Inflammatory macrophage (primary cell): ENCODE data around the gene STK10.
"Not testable (repeated sequence)": the region's sequence is repeated elsewhere in the genome, so short reads cannot be mapped to it uniquely, and the experiment has no call there.

ENCODE experiments used
- DNase-seq, 2 donors: peaks; one replicate each; pipeline ENCODE4 v3.0.0-alpha.2; 2020 to 2022

The STK10 gene

DNA sequence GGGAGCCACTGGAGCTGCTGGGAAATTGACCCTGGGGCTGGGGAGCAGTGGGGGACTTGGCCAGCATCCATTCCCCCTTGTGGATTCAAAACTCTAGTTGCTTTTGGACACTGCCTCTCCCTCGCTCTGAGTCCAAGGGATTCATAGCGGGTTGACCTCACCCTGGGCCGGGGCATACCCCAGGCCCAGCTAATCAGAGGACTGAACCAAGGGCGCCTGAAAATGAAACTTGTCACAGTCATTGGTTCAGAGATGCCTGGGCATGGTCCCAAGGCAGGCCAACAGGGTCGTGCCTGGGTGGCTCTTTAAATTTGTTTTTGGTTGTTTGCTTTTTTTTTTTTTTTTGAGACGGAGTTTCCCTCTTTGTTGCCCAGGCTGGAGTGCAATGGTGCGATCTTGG is 22.6 kb downstream of the STK10 start:
- no peak for DNase-seq

DNA sequence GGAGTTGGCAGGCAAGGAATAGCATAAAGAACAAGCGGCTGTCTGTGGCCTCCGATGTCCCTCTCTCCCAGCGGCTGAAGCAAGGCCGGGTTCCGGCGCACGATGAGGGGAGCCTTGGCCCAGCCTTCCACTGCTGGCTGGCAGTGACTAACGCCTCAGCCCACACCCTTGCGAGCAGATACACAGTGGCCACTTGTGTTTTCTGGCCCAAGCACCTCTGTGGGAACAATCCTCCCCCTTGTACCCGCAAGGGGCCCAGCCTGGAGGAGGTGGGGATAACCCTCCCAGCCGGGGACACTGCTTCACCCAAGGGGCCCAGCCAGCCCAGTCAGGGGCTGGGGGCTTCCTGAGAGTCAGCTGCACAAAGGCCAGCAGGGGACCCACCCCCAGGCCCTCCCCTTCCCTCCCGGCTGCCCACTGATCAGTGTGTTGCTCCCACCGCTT is 23.2 kb downstream of the STK10 start:
- no peak for DNase-seq

DNA sequence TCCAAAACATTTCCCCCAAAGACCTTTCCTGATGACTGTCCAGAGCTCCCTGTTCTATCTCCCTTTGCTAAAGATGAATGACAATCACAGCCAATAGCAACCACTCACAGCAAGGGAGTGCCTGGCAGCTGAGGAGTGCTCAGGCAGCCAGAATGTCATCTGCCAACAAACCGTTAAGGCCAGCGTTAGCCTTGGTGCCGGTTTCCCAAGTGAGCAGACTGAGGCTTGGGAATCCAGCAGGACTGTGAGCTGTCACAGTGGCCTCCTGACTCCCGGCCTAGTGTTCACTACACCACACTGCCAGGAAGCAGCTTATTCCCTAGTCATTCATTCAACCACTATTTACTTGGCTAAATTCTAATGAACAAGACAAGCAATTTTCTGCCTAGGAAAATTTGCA is 24.7 kb downstream of the STK10 start:
- DNase-seq: no peak

DNA sequence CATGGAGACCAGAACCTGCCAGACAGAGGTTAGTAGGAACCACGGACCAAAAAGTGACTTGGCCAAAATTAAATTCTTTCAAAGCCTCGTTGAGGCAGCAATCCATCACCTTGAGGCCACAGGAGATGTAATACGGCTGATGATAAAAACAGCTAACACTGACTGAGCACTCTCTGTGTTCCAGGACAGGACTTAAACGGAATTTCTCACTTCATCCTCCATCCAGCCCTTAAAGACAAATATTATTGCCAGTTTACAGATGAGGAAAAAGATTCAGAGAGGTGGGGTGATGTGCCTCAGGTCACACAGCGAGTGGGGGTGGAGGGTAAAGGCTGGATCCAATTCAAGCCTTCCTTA is 25.1 kb downstream of the STK10 start:
- no peak for DNase-seq

DNA sequence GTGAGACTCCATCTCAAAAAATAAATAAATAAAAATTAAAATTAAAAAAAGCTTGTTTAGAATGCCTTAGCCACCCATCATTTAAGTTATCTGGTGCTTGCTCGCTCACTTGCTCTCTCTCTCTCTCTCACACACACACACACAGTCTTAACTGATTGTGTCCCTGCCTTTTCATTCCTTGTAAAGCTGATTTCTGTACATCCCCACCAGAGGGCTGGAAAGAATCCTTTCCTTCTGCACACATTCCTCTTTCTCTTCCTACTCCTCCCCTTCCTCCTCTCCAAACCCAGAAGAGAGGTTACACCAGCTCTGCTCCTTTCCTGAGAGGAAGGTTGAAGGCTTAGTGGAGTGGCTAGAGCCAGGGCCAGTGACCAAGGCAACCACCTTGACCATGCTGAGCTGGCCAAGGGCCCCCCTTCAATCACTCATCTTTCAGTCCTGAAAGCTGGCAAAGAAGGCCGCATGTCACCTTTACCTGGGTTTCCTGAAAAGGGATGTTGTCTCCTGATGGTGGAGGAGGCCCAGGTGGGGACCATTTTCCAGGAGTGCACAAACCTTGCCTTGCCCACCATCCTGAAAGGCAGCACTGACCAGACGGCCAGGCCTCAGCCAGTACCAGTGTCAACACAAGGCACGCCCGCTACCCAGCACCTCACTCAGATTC is 25.6 kb downstream of the STK10 start:
- no peak for DNase-seq

DNA sequence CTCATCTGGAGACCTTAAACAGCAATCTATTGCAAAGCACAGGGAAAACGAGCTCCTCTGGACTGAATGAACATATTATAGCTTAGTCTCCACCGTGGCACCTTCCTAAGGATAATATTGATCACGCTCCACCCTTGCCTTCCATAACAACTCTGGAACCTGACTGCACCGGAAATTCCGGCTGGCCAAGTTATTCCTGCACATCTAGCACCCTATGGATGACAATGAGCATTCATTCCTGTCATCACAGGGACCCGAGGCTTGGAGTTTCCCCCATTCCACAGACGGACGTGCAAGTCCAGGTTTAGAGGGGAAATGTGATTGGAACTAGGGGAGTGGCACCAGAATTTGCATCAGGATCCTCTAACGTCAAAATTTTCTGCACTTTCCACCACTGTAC is 27.5 kb downstream of the STK10 start:
- DNase-seq: no peak

DNA sequence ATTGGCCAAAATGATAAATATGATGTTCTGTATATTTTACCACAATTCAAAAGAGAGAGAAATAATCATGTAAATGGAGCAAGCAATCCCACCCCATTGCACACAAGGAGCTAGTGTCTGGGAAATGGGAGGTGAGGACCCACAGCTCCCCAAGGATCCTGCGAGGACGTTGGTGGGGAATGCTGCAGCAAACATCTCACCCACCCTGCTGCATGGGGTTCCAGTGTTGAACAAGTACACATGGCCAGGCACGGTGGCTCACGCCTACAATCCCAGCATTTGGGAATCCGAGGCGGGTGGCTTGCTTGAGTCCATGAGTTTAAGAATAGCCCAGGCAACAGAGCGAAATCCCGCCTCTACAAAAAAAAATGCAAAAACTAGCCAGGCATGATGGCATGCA is 29.0 kb downstream of the STK10 start:
- DNase-seq: no peak

DNA sequence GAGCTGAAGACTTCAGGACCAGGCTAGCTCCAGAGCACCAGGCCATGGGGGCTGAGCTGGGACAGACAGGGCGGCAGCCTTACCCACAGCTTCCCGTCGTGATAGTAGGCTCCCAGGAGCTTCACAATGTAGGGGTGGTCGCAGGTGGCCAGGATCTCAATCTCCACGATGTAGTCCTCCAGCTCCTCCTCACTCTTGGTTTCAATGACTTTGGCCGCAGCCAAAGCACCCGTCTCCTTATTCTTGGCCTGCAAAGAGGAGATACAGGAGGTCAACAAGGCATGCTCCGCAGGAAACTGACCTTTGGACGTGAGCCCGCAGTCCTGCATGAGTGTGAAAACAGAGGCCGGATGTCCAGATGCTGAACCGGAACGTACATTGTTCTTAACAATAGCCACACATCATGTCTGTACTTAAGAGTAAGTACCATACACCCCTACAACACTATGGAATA is 31.5 kb downstream of the STK10 start:
- DNase-seq: no peak

DNA sequence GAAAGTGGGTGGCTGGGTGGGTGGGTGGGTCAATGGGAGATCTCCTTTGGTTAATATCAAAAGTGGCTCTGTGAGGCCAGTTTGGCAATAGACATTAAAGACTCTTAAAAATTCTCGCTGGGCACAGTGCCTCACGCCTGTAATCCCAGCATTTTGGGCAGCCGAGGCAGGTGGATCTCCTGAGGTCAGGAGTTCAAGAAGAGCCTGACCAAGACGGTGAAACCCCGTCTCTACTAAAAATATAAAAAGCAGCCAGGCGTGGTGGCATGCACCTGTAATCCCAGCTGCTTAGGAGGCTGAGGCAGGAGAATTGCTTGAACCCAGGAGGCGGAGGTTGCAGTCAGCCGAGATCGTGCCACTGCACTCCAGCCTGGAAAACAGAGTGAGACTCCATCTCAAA is 32.9 kb downstream of the STK10 start:
- DNase-seq: not testable (repeated sequence)

DNA sequence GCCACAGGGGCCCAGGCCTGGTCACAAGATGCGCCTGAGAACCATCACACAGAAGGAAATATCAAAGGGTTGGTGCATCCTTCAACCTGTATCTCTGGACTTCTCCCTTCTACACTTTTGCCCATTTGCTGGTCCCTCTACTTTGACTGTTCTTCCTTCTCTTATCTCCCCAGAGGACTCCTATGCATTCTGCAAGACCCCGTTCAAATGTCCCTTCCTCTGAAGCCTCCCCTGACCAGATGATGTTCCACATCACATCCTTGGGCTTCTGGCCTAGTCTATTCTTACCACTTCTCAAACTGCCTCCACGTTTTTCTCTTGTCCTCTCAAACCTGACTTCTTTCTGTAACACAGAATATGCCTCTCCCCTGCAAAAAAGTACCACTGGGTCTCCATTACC is 34.3 kb downstream of the STK10 start:
- no peak for DNase-seq

DNA sequence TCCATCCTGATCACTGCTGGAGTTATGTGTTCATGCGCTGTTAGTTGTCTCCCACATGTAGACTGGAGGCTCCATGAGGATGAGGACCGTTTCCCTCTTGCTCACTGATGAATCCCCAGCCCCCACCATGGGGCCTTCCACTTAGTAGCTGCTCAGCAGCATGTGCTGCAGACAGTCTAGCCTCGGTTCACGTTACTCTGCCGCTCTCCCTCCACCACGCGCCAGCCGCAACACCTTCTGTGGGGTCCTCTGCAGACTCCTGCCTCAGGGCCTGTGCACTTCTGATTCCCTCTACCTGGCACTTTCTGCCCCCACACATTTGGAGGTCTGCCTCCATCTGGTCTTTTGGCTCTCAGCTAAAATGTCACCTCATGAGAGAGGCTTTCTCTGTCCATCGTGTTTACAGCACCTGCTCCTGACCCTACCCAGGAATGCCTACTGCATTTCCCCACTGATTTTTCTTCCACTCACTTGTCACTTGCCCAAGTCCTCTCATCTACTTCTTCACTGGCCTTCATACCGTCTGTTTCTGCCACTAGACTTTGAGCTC is 36.3 kb downstream of the STK10 start:
- DNase-seq: peak in 1 of 2 donors; percentile 21

DNA sequence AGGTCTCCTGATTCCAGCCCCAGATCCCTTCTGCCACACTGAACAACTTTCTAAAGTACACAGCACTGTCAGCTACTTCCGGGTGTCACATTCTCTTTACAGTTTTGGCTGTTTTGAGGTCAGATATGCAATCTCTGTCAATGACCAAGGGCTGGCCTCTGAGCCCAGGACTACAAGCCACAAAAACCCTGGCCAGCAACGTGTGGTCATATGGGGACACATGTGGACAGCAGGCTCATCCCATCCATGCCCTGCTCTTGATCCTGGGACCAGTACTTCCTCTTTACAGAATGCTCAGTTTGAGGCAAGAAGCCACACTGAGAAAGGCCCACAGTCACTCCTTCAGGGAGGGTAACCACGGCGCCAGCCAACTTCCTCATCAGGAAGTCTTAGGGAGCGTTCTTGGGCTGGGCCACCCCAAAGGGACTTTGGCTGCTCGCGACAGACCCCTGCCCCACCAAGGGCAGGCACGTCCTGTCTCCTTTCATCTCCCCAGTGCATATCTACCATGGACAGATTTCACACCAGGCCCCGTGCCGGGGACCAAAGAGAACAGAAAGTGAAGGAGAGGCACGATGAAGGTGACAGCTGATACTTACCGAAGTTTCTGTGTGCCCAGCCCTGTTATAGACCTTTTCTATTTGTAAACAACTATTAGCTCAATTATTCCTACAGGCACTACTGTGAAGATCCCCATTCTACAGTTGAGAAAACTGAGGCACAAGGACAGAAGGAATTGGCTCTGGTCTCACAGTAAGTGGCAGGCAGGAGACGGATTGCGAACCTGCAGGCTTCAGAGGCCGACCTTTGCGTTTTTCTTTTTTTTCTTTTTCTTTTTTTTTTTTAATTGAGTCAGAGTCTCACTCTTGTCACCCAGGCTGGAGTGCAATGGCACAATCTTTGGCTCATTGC is 37.3 kb downstream of the STK10 start:
- DNase-seq: peak; percentile 98 to 99

DNA sequence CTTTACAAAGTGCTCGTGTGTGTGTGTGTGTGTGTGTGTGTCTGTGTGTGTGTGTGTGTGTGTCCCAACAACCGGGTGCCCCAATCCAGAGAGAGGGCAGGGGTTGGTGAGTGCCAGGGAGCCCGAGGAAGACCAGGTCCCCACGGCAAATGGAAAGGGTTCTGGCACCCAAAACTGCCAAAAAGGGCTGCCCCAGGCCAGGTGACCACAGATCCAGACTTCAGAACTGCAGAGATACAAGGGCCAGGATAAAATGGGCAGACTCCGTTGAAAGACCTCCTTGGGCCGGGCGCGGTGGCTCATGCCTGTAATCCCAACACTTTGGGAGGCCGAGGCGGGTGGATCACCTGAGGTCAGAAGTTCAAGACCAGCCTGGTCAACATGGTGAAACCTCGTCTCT is 38.5 kb downstream of the STK10 start:
- not testable (repeated sequence) for DNase-seq

DNA sequence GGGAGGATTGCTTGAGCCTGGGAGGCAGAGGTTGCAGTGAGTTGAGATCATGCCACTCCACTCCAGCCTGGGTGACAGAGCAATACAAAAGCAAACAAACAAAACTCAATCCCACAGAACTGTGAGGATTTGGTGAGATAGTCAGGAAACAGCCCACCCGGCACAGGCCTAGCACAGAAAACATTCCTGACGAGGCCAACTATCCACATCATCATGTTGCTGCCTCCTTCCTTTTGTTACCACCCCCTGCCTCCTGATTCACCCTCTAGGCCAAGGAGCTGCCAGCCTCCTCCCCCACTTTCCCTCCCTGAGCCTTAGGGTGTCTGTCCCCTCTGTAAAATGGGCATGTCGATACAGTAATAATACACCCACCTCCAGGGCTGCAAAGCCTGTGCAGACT is 39.0 kb downstream of the STK10 start:
- no peak for DNase-seq

DNA sequence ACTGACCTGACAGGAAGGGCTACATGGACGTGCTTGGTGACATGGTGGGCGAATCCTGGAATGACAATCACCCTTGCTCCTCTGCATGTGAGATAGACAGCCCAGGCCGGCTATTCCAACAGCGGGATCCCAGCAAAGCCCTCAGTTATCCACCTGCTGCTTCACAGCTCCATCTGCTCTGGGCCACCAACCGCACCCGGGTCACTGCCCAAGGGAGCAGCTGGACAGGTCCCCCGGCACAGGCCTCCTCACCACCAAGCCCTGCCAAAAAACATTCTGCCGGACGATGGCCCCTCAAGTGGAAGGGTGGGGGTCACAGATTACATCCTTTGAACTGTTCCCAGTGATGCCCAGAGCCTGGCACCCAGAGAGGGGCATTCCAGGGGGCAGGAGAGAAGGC is 39.6 kb downstream of the STK10 start:
- DNase-seq: no peak

DNA sequence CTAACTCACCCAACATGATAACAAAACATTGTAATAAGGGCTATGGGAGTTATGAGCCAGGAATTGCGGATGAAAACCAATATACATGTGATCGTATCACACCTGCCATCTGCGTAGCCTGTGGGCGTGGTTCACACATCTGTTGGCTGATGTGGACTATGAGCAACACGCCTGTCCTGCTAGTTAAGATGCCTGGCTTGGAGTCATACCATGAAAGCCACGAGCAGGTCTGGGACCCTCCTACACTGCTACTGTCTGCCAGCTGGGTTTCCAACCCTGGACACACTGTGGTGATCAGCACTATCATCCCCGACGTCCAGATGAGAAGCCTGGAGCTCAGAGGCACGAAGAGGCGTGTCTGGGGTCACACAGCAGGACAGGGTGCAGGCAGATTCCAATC is 40.2 kb downstream of the STK10 start:
- DNase-seq: no peak

DNA sequence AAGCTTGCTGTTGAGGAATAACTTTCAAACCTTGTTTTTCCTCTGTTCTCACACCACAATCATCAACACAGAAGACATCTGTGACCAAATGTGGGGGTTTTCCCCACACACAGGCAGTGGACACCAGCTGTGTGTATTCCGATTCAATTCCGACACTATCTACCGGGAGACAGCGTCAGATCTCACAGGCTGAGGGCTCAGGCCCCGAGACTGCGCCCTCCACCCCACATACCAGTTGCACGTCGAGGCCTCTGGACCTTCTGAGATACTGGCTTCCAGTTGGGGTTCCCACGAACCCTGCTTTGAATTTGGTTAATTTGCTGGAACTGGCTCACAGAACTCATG is 41.3 kb downstream of the STK10 start:
- no peak for DNase-seq

DNA sequence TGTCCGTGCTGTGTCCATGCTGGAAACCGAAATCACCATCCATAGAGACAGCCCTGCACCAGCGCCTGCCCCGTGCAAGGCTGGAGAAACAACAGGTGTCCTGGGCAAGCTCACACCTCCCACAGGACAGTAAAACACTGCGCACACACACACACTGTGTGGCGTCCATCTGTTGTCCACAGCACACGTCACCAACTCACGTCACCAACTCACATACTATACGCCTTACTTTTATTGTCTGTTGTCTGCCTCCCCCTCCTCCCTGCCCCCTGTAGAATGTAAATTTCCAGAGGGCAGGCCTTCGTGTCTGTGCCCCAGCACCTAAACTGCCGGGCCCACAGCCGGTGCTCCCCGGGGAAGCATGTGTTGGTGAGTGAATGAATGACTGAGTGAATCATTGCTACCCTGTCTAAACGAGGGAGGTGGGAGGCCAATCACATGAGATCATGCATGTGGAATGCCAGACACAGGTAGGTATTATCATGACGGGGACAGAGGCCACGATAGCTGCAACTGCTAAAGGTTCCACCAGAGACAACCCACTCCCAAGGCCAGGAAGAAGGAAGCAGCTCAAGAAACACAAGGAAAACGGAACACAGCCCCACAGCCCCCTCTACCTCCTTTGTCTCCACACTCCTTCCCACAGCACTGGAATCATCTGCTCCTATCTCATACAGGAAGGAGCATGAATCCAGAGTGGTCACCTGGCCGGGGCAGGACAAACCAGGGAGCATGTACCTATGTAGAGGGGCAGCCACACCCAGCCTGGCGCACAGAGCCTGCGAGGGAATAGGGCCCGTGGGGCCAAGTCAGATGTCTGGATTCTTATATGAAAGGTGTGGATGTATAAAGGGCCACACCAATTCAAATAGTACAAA is 41.9 kb downstream of the STK10 start:
- DNase-seq: no peak

DNA sequence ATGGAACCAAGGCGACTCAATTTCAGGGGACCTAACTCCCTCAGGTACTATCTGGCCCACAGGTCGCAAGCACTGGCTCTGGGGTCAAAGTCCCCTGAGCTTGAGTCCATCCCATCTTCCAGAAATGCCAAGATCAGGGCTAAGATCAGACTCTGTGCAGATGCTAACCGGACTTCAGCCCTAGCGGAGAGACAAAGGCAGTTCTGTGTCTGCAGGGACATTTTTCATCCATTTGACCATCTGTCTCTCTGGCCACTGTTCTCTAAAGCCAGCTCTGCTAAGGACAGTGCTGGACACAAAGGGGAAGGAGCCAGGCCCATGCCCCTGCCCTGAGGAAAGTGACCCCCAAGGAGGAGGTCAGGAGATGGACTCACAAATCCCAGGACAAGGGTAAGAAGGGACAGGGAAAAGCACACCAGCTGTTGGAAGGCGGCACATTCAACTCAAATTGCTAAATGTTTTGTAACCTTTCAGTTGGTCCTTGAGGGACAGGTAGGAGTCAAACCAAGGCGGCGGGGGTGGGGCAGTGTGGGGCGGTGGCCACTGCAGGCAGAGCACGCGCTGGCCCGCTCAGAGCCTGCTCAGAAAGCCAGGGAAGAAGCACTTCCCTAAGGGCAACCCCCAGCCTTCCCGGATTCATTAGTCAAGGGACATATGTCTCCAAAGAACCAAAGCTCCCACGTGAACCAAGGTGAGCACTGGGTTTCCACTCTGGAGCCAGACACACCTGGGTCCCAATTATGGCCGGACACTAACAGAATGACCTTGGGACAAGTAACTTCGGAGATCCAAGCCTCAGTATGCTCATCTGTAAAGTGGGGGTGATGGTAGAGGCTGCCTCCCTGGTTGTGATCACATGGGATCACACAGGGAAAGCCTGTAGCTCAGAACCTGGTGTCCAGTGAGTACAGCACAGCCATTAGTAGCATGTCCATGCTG is 42.8 kb downstream of the STK10 start:
- no peak for DNase-seq

DNA sequence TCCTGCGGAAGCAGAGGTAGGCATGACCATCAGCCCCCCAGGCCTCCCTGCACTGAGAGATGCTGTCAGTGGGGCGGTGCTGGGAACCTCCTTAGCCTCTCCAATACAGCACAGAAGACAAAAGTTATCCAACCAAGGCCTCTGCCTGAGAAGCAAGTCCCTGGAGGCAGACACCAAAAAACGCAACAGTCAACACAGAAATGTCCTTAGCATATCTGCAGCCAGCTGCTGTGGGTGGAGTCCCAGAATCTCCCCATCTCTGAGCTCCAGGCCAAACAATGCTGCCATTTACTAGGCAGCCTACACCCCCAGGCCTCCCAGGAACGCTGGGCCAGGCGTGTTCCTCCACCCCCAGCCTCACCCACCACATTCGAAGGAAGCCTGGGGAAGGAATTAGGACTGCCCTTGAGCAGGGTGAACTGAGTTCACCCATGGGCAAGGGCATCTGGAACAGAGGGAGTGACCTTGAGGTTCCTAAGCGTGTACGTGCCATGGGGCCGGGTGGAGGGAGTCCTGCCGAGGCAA is 43.7 kb downstream of the STK10 start:
- no peak for DNase-seq

DNA sequence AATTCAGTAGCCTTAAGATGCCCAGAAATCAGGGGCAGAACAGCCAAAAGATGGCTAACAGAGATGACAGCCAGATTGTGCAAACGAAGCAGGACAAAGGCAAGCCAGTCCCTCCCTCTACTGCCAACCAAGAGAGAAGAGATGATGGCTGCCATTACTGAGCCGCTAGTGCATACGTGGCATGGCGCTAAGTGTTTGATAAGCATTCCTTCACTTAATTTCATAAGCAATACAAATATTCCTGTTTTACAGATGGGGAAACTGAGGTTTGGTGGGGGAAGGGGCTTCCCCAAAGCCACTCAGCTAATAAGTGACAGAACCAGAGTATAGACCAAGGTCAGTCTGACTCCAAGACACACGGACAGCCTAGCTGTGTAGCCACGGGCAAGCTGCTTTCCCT is 44.1 kb downstream of the STK10 start:
- DNase-seq: no peak
